HepG2 (cell line): ENCODE data around the gene MIGA2. TPM values are rescaled to one million over a fixed set of nuclear protein-coding genes. Genes with fewer than 3 reads are reported as not detected.

Source experiments
- AHR ChIP-seq: IDR thresholded peaks from 2 replicates; pipeline ENCODE4 v1.6.1; 2018; ENCODE audit warnings: missing genetic modification reagents, missing compliant biosample characterization
- ASH2L ChIP-seq: fragments of 300-600, 200-600 bp; sonication (generic); IDR thresholded peaks from 2 replicates; pipeline ENCODE4 v1.7.0; 2017; ENCODE audit warnings: low read depth, mild to moderate bottlenecking, moderate library complexity, mixed read lengths, low read length; ENCODE audit not compliant: insufficient read length
- CCAR2 ChIP-seq: fragments of 200-400 bp; formaldehyde crosslinking; optimal IDR thresholded peaks from 2 replicates; pipeline ENCODE3; 2018; ENCODE audit warnings: low read depth, mild to moderate bottlenecking, low read length, moderate library complexity
- GABPA ChIP-seq, 2 experiments: IDR thresholded peaks; 2 replicates each; pipeline ENCODE4 v1.6.1; 2011 to 2016; ENCODE audit warnings: low read depth in 2 of 2, low read length in 1 of 2, missing biosample characterization in 1 of 2, missing genetic modification characterization in 1 of 2
- HNF4A ChIP-seq: sonication (generic); formaldehyde crosslinking; IDR thresholded peaks from 2 replicates; pipeline ENCODE4 v1.4.0; 2020; ENCODE audit warnings: missing genetic modification reagents
- HNRNPH1 ChIP-seq: fragments of 200-400 bp; formaldehyde crosslinking; optimal IDR thresholded peaks from 2 replicates; pipeline ENCODE3; 2017; ENCODE audit warnings: mild to moderate bottlenecking, low read depth, low read length
- IKZF4 ChIP-seq: sonication (generic); formaldehyde crosslinking; IDR thresholded peaks from 2 replicates; pipeline ENCODE4 v1.5.1; 2020; ENCODE audit warnings: borderline replicate concordance, mild to moderate bottlenecking, low read depth, missing genetic modification reagents; ENCODE audit errors: not compliant biosample characterization
- KDM3A ChIP-seq: IDR thresholded peaks from 2 replicates; pipeline ENCODE4 v1.6.1; 2018; ENCODE audit warnings: low read depth, missing compliant biosample characterization
- KLF11 ChIP-seq: IDR thresholded peaks from 2 replicates; pipeline ENCODE4 v1.6.1; 2016; ENCODE audit warnings: missing compliant biosample characterization
- SALL2 ChIP-seq: sonication (generic); formaldehyde crosslinking; IDR thresholded peaks from 2 replicates; pipeline ENCODE4 v1.8.1; 2023; ENCODE audit warnings: mild to moderate bottlenecking, missing genetic modification reagents, inconsistent platforms
- ZFP62 ChIP-seq: sonication (generic); formaldehyde crosslinking; IDR thresholded peaks from 2 replicates; pipeline ENCODE4 v1.4.0; 2020; ENCODE audit warnings: missing genetic modification reagents
- ZKSCAN5 ChIP-seq: sonication (generic); formaldehyde crosslinking; IDR thresholded peaks from 2 replicates; pipeline ENCODE4 v1.5.1; 2020; ENCODE audit warnings: mild to moderate bottlenecking, missing genetic modification reagents
- ZNF225 ChIP-seq: sonication (generic); formaldehyde crosslinking; IDR thresholded peaks from 2 replicates; pipeline ENCODE4 v1.4.0; 2020; ENCODE audit warnings: mild to moderate bottlenecking, missing genetic modification reagents
- ZNF232 ChIP-seq: sonication (generic); formaldehyde crosslinking; IDR thresholded peaks from 2 replicates; pipeline ENCODE4 v1.4.0; 2020; ENCODE audit warnings: missing genetic modification reagents, borderline replicate concordance
- ZNF510 ChIP-seq: sonication (generic); formaldehyde crosslinking; IDR thresholded peaks from 2 replicates; pipeline ENCODE4 v1.4.0; 2020; ENCODE audit warnings: low read depth, mild to moderate bottlenecking, missing genetic modification reagents
- ZNF615 ChIP-seq: sonication (generic); formaldehyde crosslinking; IDR thresholded peaks from 2 replicates; pipeline ENCODE4 v1.5.0; 2020; ENCODE audit warnings: mild to moderate bottlenecking, missing genetic modification reagents, borderline replicate concordance
- ZNF773 ChIP-seq: sonication (generic); formaldehyde crosslinking; IDR thresholded peaks from 2 replicates; pipeline ENCODE4 v1.4.0; 2020; ENCODE audit warnings: missing genetic modification reagents, borderline replicate concordance
- polyA plus RNA-seq, 8 experiments: library from polyadenylated mRNA; depleted of rRNA in 3 of 8; stranded (reverse) in 7 of 8; unstranded in 1 of 8; fragments of >200 nt; fragmentation: Illumina TruSeq in 4 of 8; extraction: Trizol in 4 of 8; gene quantifications; 2 replicates each; pipeline versions ENCODE4 v1.2.1 to v1.2.3, GENCODE V29; 2011 to 2016; ENCODE audit warnings: low read depth in 4 of 8, missing spikeins in 1 of 8, mixed read lengths in 1 of 8; ENCODE audit not compliant: insufficient read depth in 1 of 8
- total RNA-seq, 5 experiments: library from RNA; depleted of rRNA; stranded (reverse); fragments of >200 nt; fragmentation: Illumina TruSeq; extraction: Trizol; gene quantifications; 2 replicates each; pipeline ENCODE4 v1.2.3, GENCODE V29; 2016; ENCODE audit warnings: low read depth in 1 of 5
- TF ChIP-seq, protein P1 (sequence below), 2 experiments: fragments of 450-650 bp in 1 of 2; sonication (generic) in 1 of 2; formaldehyde crosslinking in 1 of 2; IDR thresholded peaks; 2 replicates each; pipeline versions ENCODE4 v1.6.1 to v1.8.0; 2016 to 2022; ENCODE audit warnings: antibody characterized with exemption in 1 of 2, mild to moderate bottlenecking in 1 of 2, missing genetic modification reagents in 1 of 2
- TF ChIP-seq, protein P2 (sequence below): sonication (generic); formaldehyde crosslinking; IDR thresholded peaks from 2 replicates; pipeline ENCODE4 v1.5.0; 2020; ENCODE audit warnings: missing genetic modification reagents

The MIGA2 gene
- total and polyA plus RNA-seq, 2 of the 13 experiments (the other 11 are each of a cell fraction or from before 2014, with no cell fraction given), result 10.8 to 17.1 TPM

DNA sequence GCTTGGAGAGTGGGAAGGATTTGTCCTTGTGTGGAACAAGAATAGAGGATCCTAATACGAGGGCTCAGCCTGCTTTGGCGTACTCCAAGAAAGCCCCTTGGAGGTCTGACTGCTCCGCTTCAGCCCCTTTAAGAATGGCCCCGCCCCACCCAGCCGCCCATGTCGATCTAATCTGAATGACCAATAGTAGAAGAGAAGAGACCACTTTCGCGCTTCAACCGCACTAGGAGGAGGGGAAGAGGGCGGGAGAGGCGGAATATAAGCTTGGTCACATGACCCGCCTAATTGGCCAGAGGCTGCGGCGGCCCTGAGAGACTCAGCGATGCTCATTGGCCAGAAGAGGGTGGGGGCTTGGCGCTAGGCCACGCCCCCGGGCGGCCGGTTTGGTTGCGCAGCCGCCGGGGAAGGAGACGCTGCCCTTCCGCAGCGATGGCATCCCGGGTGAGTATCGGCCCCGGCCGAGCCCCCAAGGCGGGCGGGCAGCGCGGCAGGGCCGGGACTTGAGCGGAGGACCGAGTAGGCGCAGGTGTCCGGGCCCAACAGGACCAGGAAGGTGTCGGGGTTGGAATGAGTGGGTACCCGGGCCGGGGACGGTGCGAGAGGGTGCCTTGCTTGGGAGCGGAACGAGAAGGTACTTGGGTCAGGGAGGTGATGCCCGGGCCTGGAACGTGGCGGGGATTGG is at the start of gene MIGA2 (continued):
- no peak for TF ChIP-seq ZNF225
- peak; percentile 73; the same call in 1 of the 2 replicates for TF ChIP-seq KDM3A (CRISPR knock-in tag)
- peak; percentile 39 for TF ChIP-seq ASH2L
- TF ChIP-seq HNF4A (CRISPR knock-in tag), result 0 out of 2 replicates have a peak, but pooled peaks have one; percentile 19
- TF ChIP-seq ZKSCAN5 (CRISPR knock-in tag), result no peak
- TF ChIP-seq ZNF510, result no peak
- TF ChIP-seq, protein P1, sequence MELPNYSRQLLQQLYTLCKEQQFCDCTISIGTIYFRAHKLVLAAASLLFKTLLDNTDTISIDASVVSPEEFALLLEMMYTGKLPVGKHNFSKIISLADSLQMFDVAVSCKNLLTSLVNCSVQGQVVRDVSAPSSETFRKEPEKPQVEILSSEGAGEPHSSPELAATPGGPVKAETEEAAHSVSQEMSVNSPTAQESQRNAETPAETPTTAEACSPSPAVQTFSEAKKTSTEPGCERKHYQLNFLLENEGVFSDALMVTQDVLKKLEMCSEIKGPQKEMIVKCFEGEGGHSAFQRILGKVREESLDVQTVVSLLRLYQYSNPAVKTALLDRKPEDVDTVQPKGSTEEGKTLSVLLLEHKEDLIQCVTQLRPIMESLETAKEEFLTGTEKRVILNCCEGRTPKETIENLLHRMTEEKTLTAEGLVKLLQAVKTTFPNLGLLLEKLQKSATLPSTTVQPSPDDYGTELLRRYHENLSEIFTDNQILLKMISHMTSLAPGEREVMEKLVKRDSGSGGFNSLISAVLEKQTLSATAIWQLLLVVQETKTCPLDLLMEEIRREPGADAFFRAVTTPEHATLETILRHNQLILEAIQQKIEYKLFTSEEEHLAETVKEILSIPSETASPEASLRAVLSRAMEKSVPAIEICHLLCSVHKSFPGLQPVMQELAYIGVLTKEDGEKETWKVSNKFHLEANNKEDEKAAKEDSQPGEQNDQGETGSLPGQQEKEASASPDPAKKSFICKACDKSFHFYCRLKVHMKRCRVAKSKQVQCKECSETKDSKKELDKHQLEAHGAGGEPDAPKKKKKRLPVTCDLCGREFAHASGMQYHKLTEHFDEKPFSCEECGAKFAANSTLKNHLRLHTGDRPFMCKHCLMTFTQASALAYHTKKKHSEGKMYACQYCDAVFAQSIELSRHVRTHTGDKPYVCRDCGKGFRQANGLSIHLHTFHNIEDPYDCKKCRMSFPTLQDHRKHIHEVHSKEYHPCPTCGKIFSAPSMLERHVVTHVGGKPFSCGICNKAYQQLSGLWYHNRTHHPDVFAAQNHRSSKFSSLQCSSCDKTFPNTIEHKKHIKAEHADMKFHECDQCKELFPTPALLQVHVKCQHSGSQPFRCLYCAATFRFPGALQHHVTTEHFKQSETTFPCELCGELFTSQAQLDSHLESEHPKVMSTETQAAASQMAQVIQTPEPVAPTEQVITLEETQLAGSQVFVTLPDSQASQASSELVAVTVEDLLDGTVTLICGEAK (IDR thresholded peaks at IDR 0.05), result no peak
- TF ChIP-seq, protein P1 (CRISPR knock-in tag; IDR thresholded peaks at IDR 0.05), result no peak
- peak; percentile 89; the same call in 1 of the 2 replicates for TF ChIP-seq KLF11 (CRISPR knock-in tag)
- peak; percentile 49; the same call in 1 of the 2 replicates for TF ChIP-seq SALL2 (CRISPR knock-in tag)
- TF ChIP-seq CCAR2, result no peak
- TF ChIP-seq AHR (CRISPR knock-in tag), result peak; percentile 55; the same call in 1 of the 2 replicates
- TF ChIP-seq ZNF773, result no peak
- TF ChIP-seq IKZF4 (CRISPR knock-in tag), result peak; percentile 65
- TF ChIP-seq, protein P2, sequence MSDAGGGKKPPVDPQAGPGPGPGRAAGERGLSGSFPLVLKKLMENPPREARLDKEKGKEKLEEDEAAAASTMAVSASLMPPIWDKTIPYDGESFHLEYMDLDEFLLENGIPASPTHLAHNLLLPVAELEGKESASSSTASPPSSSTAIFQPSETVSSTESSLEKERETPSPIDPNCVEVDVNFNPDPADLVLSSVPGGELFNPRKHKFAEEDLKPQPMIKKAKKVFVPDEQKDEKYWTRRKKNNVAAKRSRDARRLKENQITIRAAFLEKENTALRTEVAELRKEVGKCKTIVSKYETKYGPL (CRISPR knock-in tag), result no peak
- TF ChIP-seq ZNF615 (CRISPR knock-in tag), result no peak
- no peak for TF ChIP-seq ZFP62 (CRISPR knock-in tag)
- TF ChIP-seq ZNF232 (CRISPR knock-in tag), result 0 out of 2 replicates have a peak, but pooled peaks have one; percentile 29
- no peak for TF ChIP-seq HNRNPH1
- no peak for TF ChIP-seq GABPA (IDR thresholded peaks at IDR 0.05; ENCODE audit: low read depth, low read length)
- peak; percentile 54; the same call in 1 of the 2 replicates for TF ChIP-seq GABPA (CRISPR knock-in tag; IDR thresholded peaks at IDR 0.05; ENCODE audit: low read depth)
